H9 (cell line): Measurements from ENCODE around the gene ACAD10. TPM values are rescaled to one million over a fixed set of nuclear protein-coding genes. Genes with fewer than 3 reads are reported as not detected.

Experiments
- DNase-seq: peaks from one replicate; pipeline ENCODE4 v3.0.0-alpha.2; 2017
- H2AFZ ChIP-seq: one replicate; pipeline ENCODE4 v1.6.1; 2013; ENCODE audit warnings: mild to moderate bottlenecking, low read length, control low read depth, moderate library complexity
- H2AK5ac ChIP-seq: 2 replicates; pipeline ENCODE4 v1.6.1; 2013; ENCODE audit warnings: low read length, control low read depth, mixed read lengths; ENCODE audit not compliant: insufficient read length
- H2BK120ac ChIP-seq: one replicate; pipeline ENCODE4 v1.6.1; 2013; ENCODE audit warnings: low read depth, mild to moderate bottlenecking, low read length, control low read depth, inconsistent platforms; ENCODE audit not compliant: poor library complexity, severe bottlenecking
- H2BK12ac ChIP-seq: 2 replicates; pipeline ENCODE4 v1.6.1; 2013; ENCODE audit warnings: low read length, control low read depth, mixed read lengths, low read depth; ENCODE audit not compliant: insufficient read length
- H2BK15ac ChIP-seq: 2 replicates; pipeline ENCODE4 v1.6.1; 2013; ENCODE audit warnings: low read depth, low read length, control low read depth
- H2BK20ac ChIP-seq: one replicate; pipeline ENCODE4 v1.6.1; 2013; ENCODE audit warnings: low read depth, mild to moderate bottlenecking, low read length, control low read depth, inconsistent platforms; ENCODE audit not compliant: poor library complexity, severe bottlenecking
- H2BK5ac ChIP-seq: 2 replicates; pipeline ENCODE4 v1.6.1; 2013; ENCODE audit warnings: low read length, control low read depth, mixed read lengths; ENCODE audit not compliant: insufficient read length
- H3K14ac ChIP-seq: 2 replicates; pipeline ENCODE4 v1.6.1; 2013; ENCODE audit warnings: low read length, control low read depth; ENCODE audit not compliant: insufficient read depth
- H3K18ac ChIP-seq: 2 replicates; pipeline ENCODE4 v1.6.1; 2013; ENCODE audit warnings: low read depth, mild to moderate bottlenecking, mixed read lengths, low read length, control low read depth; ENCODE audit not compliant: insufficient read length
- H3K23ac ChIP-seq: 2 replicates; pipeline ENCODE4 v1.6.1; 2013; ENCODE audit warnings: low read length, control low read depth, mixed read lengths, low read depth; ENCODE audit not compliant: insufficient read length
- H3K23me2 ChIP-seq: 2 replicates; pipeline ENCODE4 v1.6.1; 2013; ENCODE audit warnings: low read depth, mild to moderate bottlenecking, mixed read lengths, low read length, control low read depth; ENCODE audit not compliant: insufficient read length, poor library complexity, severe bottlenecking
- H3K27ac ChIP-seq: 2 replicates; pipeline ENCODE4 v1.5.1; 2013; ENCODE audit warnings: low read length, control low read depth, mixed read lengths, low read depth; ENCODE audit not compliant: insufficient read length
- H3K27me3 ChIP-seq: 2 replicates; pipeline ENCODE4 v1.6.1; 2013; ENCODE audit warnings: low read length, control low read depth, inconsistent platforms; ENCODE audit not compliant: insufficient read depth
- H3K4ac ChIP-seq: 2 replicates; pipeline ENCODE4 v1.6.1; 2013; ENCODE audit warnings: low read depth, mild to moderate bottlenecking, control low read depth, inconsistent platforms, low read length, moderate library complexity
- H3K4me1 ChIP-seq: 2 replicates; pipeline ENCODE4 v1.6.1; 2013; ENCODE audit warnings: low read length, control low read depth, inconsistent platforms; ENCODE audit not compliant: insufficient read depth
- H3K4me2 ChIP-seq: 2 replicates; pipeline ENCODE4 v1.6.1; 2013; ENCODE audit warnings: low read length, control low read depth, mixed read lengths; ENCODE audit not compliant: insufficient read length, insufficient read depth
- H3K56ac ChIP-seq: 2 replicates; pipeline ENCODE4 v1.6.1; 2013; ENCODE audit warnings: low read depth, mild to moderate bottlenecking, mixed read lengths, low read length, control low read depth; ENCODE audit not compliant: insufficient read length
- H3K79me1 ChIP-seq: 2 replicates; pipeline ENCODE4 v1.6.1; 2013; ENCODE audit warnings: low read depth, mild to moderate bottlenecking, moderate library complexity, low read length, control low read depth, inconsistent platforms; ENCODE audit not compliant: insufficient read depth, poor library complexity, severe bottlenecking
- H3K79me2 ChIP-seq: 2 replicates; pipeline ENCODE4 v1.6.1; 2013; ENCODE audit warnings: low read length, control low read depth, inconsistent platforms; ENCODE audit not compliant: insufficient read depth
- H3K9ac ChIP-seq: 2 replicates; pipeline ENCODE4 v1.6.1; 2013; ENCODE audit warnings: low read length, control low read depth, mixed read lengths; ENCODE audit not compliant: insufficient read length; ENCODE audit errors: extremely low read depth
- H3K9me3 ChIP-seq: one replicate; pipeline ENCODE4 v1.6.1; 2013; ENCODE audit warnings: low read depth, low read length, inconsistent platforms; ENCODE audit not compliant: control insufficient read depth
- H3T11ph ChIP-seq: one replicate; pipeline ENCODE4 v1.6.1; 2013; ENCODE audit warnings: mild to moderate bottlenecking, low read length, control low read depth, inconsistent platforms
- H4K20me1 ChIP-seq: one replicate; pipeline ENCODE4 v1.6.1; 2013; ENCODE audit not compliant: control insufficient read depth, insufficient read length, insufficient read depth
- H4K5ac ChIP-seq: 2 replicates; pipeline ENCODE4 v1.6.1; 2013; ENCODE audit warnings: low read depth, mild to moderate bottlenecking, mixed read lengths, low read length, control low read depth; ENCODE audit not compliant: insufficient read length
- H4K8ac ChIP-seq: replicated peaks from 2 replicates; pipeline ENCODE4 v1.6.1; 2013; ENCODE audit warnings: low read length, control low read depth, mixed read lengths, low read depth; ENCODE audit not compliant: insufficient read length
- H4K91ac ChIP-seq: 2 replicates; pipeline ENCODE4 v1.6.1; 2013; ENCODE audit warnings: low read depth, mild to moderate bottlenecking, moderate library complexity, mixed read lengths, low read length, control low read depth; ENCODE audit not compliant: insufficient read length
- H3K27ac Mint-ChIP-seq, 3 experiments: 2 replicates in 2 of 3; 3 replicates in 1 of 3; pipeline ENCODE4 v1.8.0; 2020 to 2021; ENCODE audit warnings: mixed read lengths in 3 of 3, mild to moderate bottlenecking in 1 of 3, moderate library complexity in 1 of 3
- H3K27me3 Mint-ChIP-seq: 2 replicates; pipeline ENCODE4 v1.8.0; 2021; ENCODE audit warnings: low read depth, mild to moderate bottlenecking, moderate library complexity, mixed read lengths
- H3K36me3 Mint-ChIP-seq, 3 experiments: 2 replicates in 2 of 3; 3 replicates in 1 of 3; pipeline ENCODE4 v1.8.0; 2020 to 2021; ENCODE audit warnings: low read depth in 3 of 3, mixed read lengths in 3 of 3; ENCODE audit not compliant: insufficient read depth in 1 of 3
- H3K4me1 Mint-ChIP-seq, 2 experiments: 2 replicates each; pipeline ENCODE4 v1.8.0; 2020; ENCODE audit warnings: mixed read lengths in 2 of 2
- H3K4me3 Mint-ChIP-seq, 2 experiments: 2 replicates in 1 of 2; 3 replicates in 1 of 2; pipeline ENCODE4 v1.8.0; 2020 to 2021; ENCODE audit warnings: mild to moderate bottlenecking in 2 of 2, mixed read lengths in 2 of 2, moderate library complexity in 1 of 2
- H3K9me3 Mint-ChIP-seq, 2 experiments: 2 replicates in 1 of 2; 3 replicates in 1 of 2; pipeline ENCODE4 v1.8.0; 2020; ENCODE audit warnings: mild to moderate bottlenecking in 2 of 2, mixed read lengths in 2 of 2, moderate library complexity in 1 of 2
- WGBS: extraction: QIAGEN DNeasy Blood & Tissue Kit; methylation state at CpG from one replicate; pipeline ENCODE4 v1.1.7; 2013; ENCODE audit warnings: missing lambda C conversion rate, low lambda C conversion rate, mixed read lengths; ENCODE audit not compliant: insufficient read length; ENCODE audit errors: extremely low coverage; 5-methylcytosine and 5-hydroxymethylcytosine counted together
- total RNA-seq: library from RNA; stranded (reverse); gene quantifications from 2 replicates; pipeline ENCODE4 v1.2.1, GENCODE V29; 2021
- TF ChIP-seq, protein P1 (sequence below): fragments of 200-600 bp; sonication (generic); conservative IDR thresholded peaks from 3 replicates; pipeline ENCODE4 v1.8.0; 2021; ENCODE audit warnings: antibody characterized with exemption, mild to moderate bottlenecking

Gene ACAD10
- total RNA-seq, 1 experiment from 2014 or later, result 25.7 TPM

DNA sequence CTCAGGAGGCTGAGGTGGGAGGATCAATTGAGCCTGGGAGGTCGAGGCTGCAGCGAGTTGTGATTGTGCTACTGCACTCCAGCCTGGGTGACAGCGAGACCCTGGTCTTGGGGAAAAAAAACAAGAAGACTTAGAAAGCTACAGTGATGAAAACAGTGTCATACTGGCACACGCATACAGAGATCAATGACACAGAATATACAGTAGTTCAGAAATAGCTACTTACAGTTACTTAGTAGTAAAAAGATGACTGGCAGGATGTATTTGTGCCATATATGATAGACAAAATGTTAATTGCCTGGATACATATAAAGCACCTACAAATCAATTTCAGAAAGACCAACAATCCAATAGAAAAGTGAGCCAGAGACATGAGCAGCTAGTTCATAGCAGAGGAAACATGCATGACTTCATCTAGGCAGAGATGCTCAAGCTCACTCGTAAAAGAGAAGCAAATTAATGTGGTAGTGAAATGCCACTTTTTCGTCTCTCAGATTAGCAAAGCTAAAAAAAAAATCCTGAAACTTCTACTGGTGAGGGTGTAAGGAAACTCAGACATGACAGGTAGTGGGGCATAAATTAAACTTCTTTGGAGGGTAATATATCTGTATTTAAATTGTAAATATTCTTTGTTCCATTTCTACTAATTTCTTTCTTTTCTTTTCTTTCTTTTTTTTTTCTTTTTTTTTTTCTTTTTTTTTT lies 78.4 kb downstream of the ACAD10 start:
- no peak overlapping the region for H4K5ac ChIP-seq
- H2BK15ac ChIP-seq, result no peak overlapping the region
- no peak overlapping the region for H3K27ac Mint-ChIP-seq
- no peaks in the 10 kb centered on the region for H3K9me3 ChIP-seq
- H4K20me1 ChIP-seq, result no peaks in the 10 kb centered on the region
- peaks cover 29 to 31% of the 10 kb centered on the region in 2 experiments for H3K4me1 Mint-ChIP-seq
- WGBS, result no CpG with 5 or more reads among the region's 6 CpGs
- H3K23ac ChIP-seq, result no peak overlapping the region
- H3K23me2 ChIP-seq, result peaks cover 5% of the 10 kb centered on the region
- no peak overlapping the region for H3K4me2 ChIP-seq
- no peak overlapping the region for H4K8ac ChIP-seq
- no peak overlapping the region for H2BK12ac ChIP-seq
- 0 out of 2 replicates have a peak, but pooled peaks cover 3% of the 10 kb centered on the region for H3K4me1 ChIP-seq
- H3K18ac ChIP-seq, result no peak overlapping the region
- TF ChIP-seq, protein P1, sequence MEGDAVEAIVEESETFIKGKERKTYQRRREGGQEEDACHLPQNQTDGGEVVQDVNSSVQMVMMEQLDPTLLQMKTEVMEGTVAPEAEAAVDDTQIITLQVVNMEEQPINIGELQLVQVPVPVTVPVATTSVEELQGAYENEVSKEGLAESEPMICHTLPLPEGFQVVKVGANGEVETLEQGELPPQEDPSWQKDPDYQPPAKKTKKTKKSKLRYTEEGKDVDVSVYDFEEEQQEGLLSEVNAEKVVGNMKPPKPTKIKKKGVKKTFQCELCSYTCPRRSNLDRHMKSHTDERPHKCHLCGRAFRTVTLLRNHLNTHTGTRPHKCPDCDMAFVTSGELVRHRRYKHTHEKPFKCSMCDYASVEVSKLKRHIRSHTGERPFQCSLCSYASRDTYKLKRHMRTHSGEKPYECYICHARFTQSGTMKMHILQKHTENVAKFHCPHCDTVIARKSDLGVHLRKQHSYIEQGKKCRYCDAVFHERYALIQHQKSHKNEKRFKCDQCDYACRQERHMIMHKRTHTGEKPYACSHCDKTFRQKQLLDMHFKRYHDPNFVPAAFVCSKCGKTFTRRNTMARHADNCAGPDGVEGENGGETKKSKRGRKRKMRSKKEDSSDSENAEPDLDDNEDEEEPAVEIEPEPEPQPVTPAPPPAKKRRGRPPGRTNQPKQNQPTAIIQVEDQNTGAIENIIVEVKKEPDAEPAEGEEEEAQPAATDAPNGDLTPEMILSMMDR, result no peak
- no peak overlapping the region for H2BK20ac ChIP-seq
- no peak overlapping the region for H3K27ac ChIP-seq
- DNase-seq, result no peak
- no peak overlapping the region for H2BK5ac ChIP-seq
- H3K56ac ChIP-seq, result no peak overlapping the region
- no peak overlapping the region for H2AK5ac ChIP-seq
- peaks cover 14% of the 10 kb centered on the region for H3K27me3 Mint-ChIP-seq
- peaks cover 3 to 5% (median 4%) of the 10 kb centered on the region in 3 experiments; a peak in 6 of 7 replicates for H3K36me3 Mint-ChIP-seq
- H3T11ph ChIP-seq, result no peak overlapping the region
- H3K79me2 ChIP-seq, result no peaks in the 10 kb centered on the region
- no peak overlapping the region for H3K4ac ChIP-seq
- no peak overlapping the region for H2AFZ ChIP-seq
- peaks cover 3 to 7% of the 10 kb centered on the region in 2 experiments for H3K9me3 Mint-ChIP-seq
- H3K14ac ChIP-seq, result no peak overlapping the region
- no peak overlapping the region for H4K91ac ChIP-seq
- no peaks in the 10 kb centered on the region for H3K79me1 ChIP-seq
- H2BK120ac ChIP-seq, result no peak overlapping the region
- no peak overlapping the region for H3K4me3 Mint-ChIP-seq
- H3K27me3 ChIP-seq, result no peaks in the 10 kb centered on the region; the same call in 1 of the 2 replicates
- no peak overlapping the region for H3K9ac ChIP-seq
